GM19372 (cell line): Measurements from ENCODE around the gene IQUB.
"Not testable (repeated sequence)": the region's sequence is repeated elsewhere in the genome, so short reads cannot be mapped to it uniquely, and the experiment has no call there.

Source experiments
- ATAC-seq: cut with Tn5 transposase; IDR thresholded peaks from one replicate; pipeline ENCODE4 v1.9.1; 2021; ENCODE audit warnings: mild to moderate bottlenecking, low read depth, moderate library complexity; ENCODE audit not compliant: unreplicated experiment

The IQUB gene

GRCh38 chr7:123534383-123535260, at the start of gene IQUB:
Gene IQUB, minus strand, starts transcription at chr7:123534595. Its CDS starts 22,255 bp downstream, at chr7:123512340.
- peak; percentile 66 for ATAC-seq

DNA sequence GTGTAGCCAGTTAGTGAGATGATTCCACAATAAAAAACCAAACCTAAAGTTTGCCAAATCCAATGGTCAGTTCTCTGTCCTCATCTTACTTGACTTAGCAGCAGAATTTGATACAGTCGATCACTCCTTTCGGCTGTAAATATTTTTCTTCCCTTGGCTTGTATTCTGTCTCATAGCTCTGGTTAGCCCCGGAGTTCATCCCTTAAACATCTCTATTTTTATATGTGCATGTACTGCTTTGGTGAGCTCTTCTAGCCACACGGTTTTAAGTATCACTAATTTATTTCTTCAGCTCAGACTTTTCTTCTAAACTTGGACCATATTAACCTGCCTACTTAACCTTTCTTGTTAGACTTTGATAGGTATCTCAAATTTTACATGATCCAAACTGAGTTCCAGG, 49.4 kb upstream of the IQUB start:
- no peak for ATAC-seq

DNA sequence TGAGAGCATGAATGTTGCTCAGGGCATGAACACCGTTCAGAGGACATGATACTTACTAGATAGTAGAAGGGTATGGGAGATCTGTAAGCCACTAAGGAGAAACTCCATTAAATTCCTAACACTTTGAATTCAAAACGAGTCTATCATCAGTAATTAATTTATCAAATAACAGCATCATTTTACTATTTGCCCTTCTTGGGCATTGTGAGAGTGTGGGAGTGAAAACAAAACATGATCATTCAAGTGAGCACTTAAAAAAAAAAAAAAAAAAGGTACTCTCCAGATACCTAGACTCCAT, 46.7 kb upstream of the IQUB start:
- no peak for ATAC-seq

- peak; percentile 78 for ATAC-seq
Observed at GRCh38 chr7:123580406-123581161, 46.2 kb upstream of the IQUB start.

GRCh38 chr7:123579416-123579815, 45.0 kb upstream of the IQUB start:
- ATAC-seq = no peak

- no peak for ATAC-seq
Observed at GRCh38 chr7:123573896-123574467, 39.6 kb upstream of the IQUB start.

- ATAC-seq = no peak
Observed at GRCh38 chr7:123573341-123573740, 38.9 kb upstream of the IQUB start.

DNA sequence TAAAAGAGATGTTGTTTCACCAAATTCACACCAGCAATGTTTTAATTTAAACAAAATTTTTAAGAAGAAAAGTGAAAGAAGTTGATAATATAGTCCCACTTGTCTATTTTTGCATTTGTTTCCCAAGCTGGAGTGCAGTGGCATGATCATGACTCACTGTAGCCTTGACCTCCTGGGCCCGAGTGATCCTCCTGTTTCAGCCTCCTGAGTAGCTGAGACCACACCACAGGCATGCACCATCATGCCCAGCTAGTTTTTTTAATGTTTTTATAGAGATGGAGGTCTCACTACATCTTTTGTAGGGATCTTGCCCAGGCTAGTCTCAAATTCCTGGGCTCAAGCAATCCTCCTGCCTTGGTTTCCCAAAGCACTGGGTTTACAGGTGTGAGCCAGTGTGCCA, 37.3 kb upstream of the IQUB start:
- no peak for ATAC-seq

DNA sequence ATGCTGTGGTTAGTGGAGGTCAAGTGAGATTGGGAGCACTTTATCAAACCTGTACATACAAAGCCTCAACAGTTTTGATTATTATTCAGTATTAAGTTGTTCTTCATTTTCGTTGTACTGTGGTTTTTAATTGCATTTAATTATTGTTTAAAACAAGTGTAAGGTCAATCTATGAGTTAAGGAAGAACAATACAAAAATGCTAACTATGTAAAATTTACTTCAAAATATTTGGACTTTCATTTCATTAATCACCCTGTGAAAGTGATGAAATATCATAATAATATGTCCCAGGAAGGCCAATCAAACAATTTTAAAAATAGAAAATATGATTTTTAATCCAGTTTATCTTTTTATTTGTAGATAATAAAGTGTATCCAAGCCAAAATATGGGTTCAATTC, 36.8 kb upstream of the IQUB start:
- no peak for ATAC-seq

- ATAC-seq = no peak
Observed at GRCh38 chr7:123570390-123571182, 36.2 kb upstream of the IQUB start.

DNA sequence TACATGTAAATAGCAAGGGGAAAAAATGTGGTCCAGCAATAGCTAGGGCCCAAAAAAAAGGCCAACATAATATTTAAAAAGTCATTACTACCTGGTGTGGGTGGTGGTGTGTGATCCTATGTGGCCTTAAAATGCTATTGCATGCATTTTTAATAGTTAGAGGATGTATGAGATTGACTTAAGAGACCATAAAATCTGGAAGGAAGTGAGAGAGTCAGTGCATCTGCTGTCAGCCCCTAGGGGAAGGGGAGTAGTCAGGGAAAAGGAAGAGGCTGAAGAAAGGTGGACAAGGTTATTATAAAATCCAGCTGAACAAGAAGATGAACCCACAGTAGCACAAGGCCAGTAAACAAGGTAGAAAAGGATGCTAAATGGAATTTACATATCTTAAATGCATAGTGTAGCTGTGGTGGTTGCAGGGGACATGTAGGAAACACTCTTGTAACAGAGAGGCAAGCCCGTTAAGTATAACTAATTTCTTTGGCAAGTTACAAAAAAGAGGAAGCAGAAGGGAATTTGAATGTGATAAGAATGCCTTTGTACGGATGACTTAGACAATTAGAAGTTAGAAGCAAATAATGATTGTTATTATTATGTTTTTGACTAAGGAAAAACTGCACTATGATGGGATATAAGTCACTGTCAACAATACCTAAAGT, 35.1 kb upstream of the IQUB start:
- no peak for ATAC-seq

- ATAC-seq = no peak
Observed at GRCh38 chr7:123562121-123562520, 27.7 kb upstream of the IQUB start.

DNA sequence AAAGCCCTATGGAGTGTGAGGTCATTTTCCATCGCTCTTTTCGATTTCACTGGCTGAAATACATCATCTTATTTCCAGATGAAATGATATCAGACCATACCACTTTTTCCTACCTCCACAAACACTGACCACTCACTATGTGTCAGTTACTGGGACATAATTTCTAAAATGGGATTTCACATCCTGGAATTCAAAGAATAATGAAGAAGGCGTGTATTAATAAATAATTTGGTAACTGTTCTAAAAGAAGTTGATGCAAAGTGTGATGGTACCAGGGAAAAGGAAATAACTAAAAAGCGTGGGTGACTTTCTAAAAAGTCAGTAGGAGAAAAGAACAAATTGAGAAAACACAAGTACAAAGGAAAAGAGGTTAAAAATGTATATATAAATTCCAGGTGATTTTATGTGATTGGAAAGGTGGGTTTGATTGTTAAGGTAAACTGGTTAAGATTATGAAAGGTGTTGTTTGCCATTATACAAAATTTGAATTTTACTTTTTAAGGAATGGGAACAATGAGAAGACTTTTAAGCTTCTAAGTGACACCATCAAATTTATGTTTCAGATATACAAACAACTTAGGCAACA, 24.0 kb upstream of the IQUB start:
- ATAC-seq = no peak

- ATAC-seq = peak; percentile 96
Observed at GRCh38 chr7:123557398-123558288, 23.2 kb upstream of the IQUB start, which contains the start of gene NDUFA5. Gene NDUFA5, minus strand, starts transcription at chr7:123557818. Its CDS starts 23 bp downstream, at chr7:123557795.

GRCh38 chr7:123557016-123557397, 22.6 kb upstream of the IQUB start:
- no peak for ATAC-seq

GRCh38 chr7:123555484-123555883, 21.1 kb upstream of the IQUB start:
- ATAC-seq = no peak

- no peak for ATAC-seq
Observed at GRCh38 chr7:123553159-123553558, 18.8 kb upstream of the IQUB start.

- ATAC-seq = no peak
Observed at GRCh38 chr7:123552641-123553040, 18.2 kb upstream of the IQUB start.

DNA sequence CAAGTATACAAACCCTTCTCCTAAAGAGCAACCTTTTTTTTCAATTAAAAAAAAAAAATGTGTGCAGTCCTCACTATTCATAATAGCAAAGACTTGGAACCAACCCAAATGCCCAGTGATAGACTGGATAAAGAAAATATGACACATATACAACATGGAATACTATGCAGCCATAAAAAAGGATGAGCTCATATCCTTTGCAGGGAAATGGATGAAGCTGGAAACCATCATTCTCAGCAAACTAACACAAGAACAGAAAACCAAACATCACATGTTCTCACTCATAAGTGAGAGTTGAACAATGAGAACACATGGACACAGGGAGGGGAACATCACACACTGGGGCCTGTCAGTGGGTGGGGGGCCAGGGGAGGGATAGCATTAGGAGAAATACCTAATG, 17.7 kb upstream of the IQUB start:
- not testable (repeated sequence) for ATAC-seq
